A549 (cell line): Measurements from ENCODE around the gene CISD3. TPM values are rescaled to one million over a fixed set of nuclear protein-coding genes. Genes with fewer than 3 reads are reported as not detected.

Experiments used
- ATAC-seq, 2 experiments: fragments of 200-7000 bp in 1 of 2; fragments of >200 bp in 1 of 2; cut with Nextera tagmentation in 1 of 2; cut with Tn5 transposase in 1 of 2; 3 replicates each; pipeline versions ENCODE4 v1.8.0 to v1.9.1; 2018 to 2020; ENCODE audit warnings: mild to moderate bottlenecking in 1 of 2, moderate library complexity in 1 of 2
- CTCF ChIA-PET: fragments of 300-600 bp; sonication (Branson Sonifier 250); formaldehyde crosslinking; extraction: SDS; loops from one replicate; lab custom pipeline; 2021; ENCODE audit warnings: antibody characterized with exemption, inconsistent platforms; lab: Yijun Ruan, JAX
- POLR2A ChIA-PET: fragments of 350-600 bp; formaldehyde crosslinking; extraction: SDS; loops from one replicate; lab custom pipeline; 2021; ENCODE audit warnings: antibody characterized with exemption, inconsistent platforms; lab: Yijun Ruan, JAX
- DNase-seq, 2 experiments: peaks; one replicate each; pipeline versions ENCODE4 v3.0.0 to v3.0.0-alpha.2; 2011 to 2016; ENCODE audit warnings: low read depth in 1 of 2, low spot score in 1 of 2
- FAIRE-seq: peaks from 2 replicates; lab custom pipeline; 2011; peaks lifted over from hg19 to GRCh38; lab: Jason Lieb, UNC
- H3K27ac ChIP-seq, 2 experiments: fragments of >200 bp; sonication (Bioruptor Twin); formaldehyde crosslinking; 3 replicates each; pipeline ENCODE4 v1.5.1; 2016 to 2017
- H3K4me1 ChIP-seq: fragments of >200 bp; sonication (Bioruptor Twin); formaldehyde crosslinking; 3 replicates; pipeline ENCODE4 v1.6.1; 2016
- H3K4me2 ChIP-seq: fragments of >200 bp; sonication (Bioruptor Twin); formaldehyde crosslinking; 3 replicates; pipeline ENCODE4 v1.6.1; 2016
- H3K4me3 ChIP-seq: fragments of >200 bp; sonication (Bioruptor Twin); formaldehyde crosslinking; 3 replicates; pipeline ENCODE4 v1.5.1; 2016
- H3K9me3 ChIP-seq: fragments of >200 bp; sonication (Bioruptor Twin); formaldehyde crosslinking; 3 replicates; pipeline ENCODE4 v1.6.1; 2016
- CBX2 ChIP-seq: fragments of 200-600 bp; sonication (generic); IDR thresholded peaks from 2 replicates; pipeline ENCODE4 v1.6.1; 2016; ENCODE audit warnings: low read depth, mild to moderate bottlenecking, borderline replicate concordance
- CEBPB ChIP-seq, 2 experiments: fragments of >200 bp in 1 of 2; sonication (Bioruptor Twin) in 1 of 2; formaldehyde crosslinking in 1 of 2; IDR thresholded peaks; 2 replicates each; pipeline ENCODE4 v1.6.1; 2012 to 2016
- EHF ChIP-seq: fragments of 250-450 bp; sonication (Bioruptor Pico); IDR thresholded peaks from 2 replicates; pipeline ENCODE4 v1.5.0; 2020; ENCODE audit warnings: mild to moderate bottlenecking
- EHMT2 ChIP-seq: fragments of 200-600 bp; sonication (generic); IDR thresholded peaks from 2 replicates; pipeline ENCODE4 v1.6.1; 2016; ENCODE audit warnings: antibody characterized with exemption, low read depth, mild to moderate bottlenecking, moderate library complexity
- EP300 ChIP-seq, 2 experiments: fragments of >200 bp; sonication (Bioruptor Twin); formaldehyde crosslinking; IDR thresholded peaks; 2 replicates in 1 of 2; 3 replicates in 1 of 2; pipeline ENCODE4 v1.6.1; 2016 to 2017
- FOXS1 ChIP-seq: fragments of 250-450 bp; sonication (Bioruptor Pico); IDR thresholded peaks from 2 replicates; pipeline ENCODE4 v1.5.0; 2020; ENCODE audit warnings: mild to moderate bottlenecking, moderate library complexity
- HDAC2 ChIP-seq: fragments of 200-600 bp; sonication (generic); IDR thresholded peaks from 2 replicates; pipeline ENCODE4 v1.6.1; 2016
- HOXA7 ChIP-seq: fragments of 250-450 bp; sonication (Bioruptor Pico); IDR thresholded peaks from 2 replicates; pipeline ENCODE4 v1.5.0; 2020; ENCODE audit warnings: mild to moderate bottlenecking, moderate library complexity
- JUN ChIP-seq, 2 experiments: fragments of >200 bp; sonication (Bioruptor Twin); formaldehyde crosslinking; IDR thresholded peaks; 2 replicates in 1 of 2; 3 replicates in 1 of 2; pipeline ENCODE4 v1.6.1; 2016 to 2017
- MAZ ChIP-seq: fragments of 150-350 bp; IDR thresholded peaks from 2 replicates; pipeline ENCODE4 v1.6.1; 2014; ENCODE audit warnings: antibody characterized with exemption, low read depth, low read length, borderline replicate concordance
- MYC ChIP-seq: IDR thresholded peaks from 2 replicates; pipeline ENCODE4 v1.6.1; 2012; ENCODE audit warnings: mild to moderate bottlenecking, inconsistent platforms, low read length, improper control_type of control experiment, borderline replicate concordance
- NR3C1 ChIP-seq: fragments of >200 bp; sonication (Bioruptor Twin); formaldehyde crosslinking; IDR thresholded peaks from 3 replicates; pipeline ENCODE4 v1.6.1; 2017
- PHF8 ChIP-seq: fragments of 200-600 bp; sonication (generic); IDR thresholded peaks from 2 replicates; pipeline ENCODE4 v1.6.1; 2016; ENCODE audit warnings: low read depth, mild to moderate bottlenecking, antibody characterized with exemption, moderate library complexity, borderline replicate concordance
- POLR2A ChIP-seq: IDR thresholded peaks from 2 replicates; pipeline ENCODE4 v1.6.1; 2012; ENCODE audit warnings: mild to moderate bottlenecking, low read length
- POLR2AphosphoS2 ChIP-seq: conservative IDR thresholded peaks from 2 replicates; pipeline ENCODE4 v1.6.1; 2012; ENCODE audit warnings: low read length, improper control_type of control experiment, inconsistent platforms
- RAD21 ChIP-seq, 2 experiments: fragments of >200 bp in 1 of 2; sonication (Bioruptor Twin) in 1 of 2; formaldehyde crosslinking in 1 of 2; IDR thresholded peaks in 1 of 2; conservative IDR thresholded peaks in 1 of 2; 2 replicates in 1 of 2; 3 replicates in 1 of 2; pipeline ENCODE4 v1.6.1; 2012 to 2018; ENCODE audit warnings: inconsistent platforms in 1 of 2
- SMC3 ChIP-seq: fragments of >200 bp; sonication (Bioruptor Twin); formaldehyde crosslinking; IDR thresholded peaks from 3 replicates; pipeline ENCODE4 v1.6.1; 2018; ENCODE audit warnings: inconsistent platforms
- TP53 ChIP-seq: fragments of 250-450 bp; sonication (Bioruptor Pico); IDR thresholded peaks from 2 replicates; pipeline ENCODE4 v1.5.0; 2021; ENCODE audit warnings: mild to moderate bottlenecking, moderate library complexity
- ZC3H11A ChIP-seq: fragments of 450-650 bp; IDR thresholded peaks from 2 replicates; pipeline ENCODE4 v1.6.1; 2014; ENCODE audit warnings: antibody characterized with exemption, mild to moderate bottlenecking
- ZFP36 ChIP-seq: fragments of 450-650 bp; IDR thresholded peaks from 2 replicates; pipeline ENCODE4 v1.6.1; 2014; ENCODE audit warnings: borderline replicate concordance; ENCODE audit not compliant: partially characterized antibody
- ZNF302 ChIP-seq: fragments of 250-450 bp; sonication (Bioruptor Pico); IDR thresholded peaks from 2 replicates; pipeline ENCODE4 v1.9.0; 2021; ENCODE audit warnings: inconsistent platforms, mild to moderate bottlenecking, moderate library complexity
- WGBS: methylation state at CpG from one replicate; pipeline ENCODE4 v1.1.6; 2017; ENCODE audit errors: missing lambda C conversion rate; 5-methylcytosine and 5-hydroxymethylcytosine counted together
- polyA plus RNA-seq, 4 experiments: library from polyadenylated mRNA; depleted of rRNA in 3 of 4; stranded (reverse); fragments of >200 nt; fragmentation: RNase III in 1 of 4; extraction: RNeasy Plus Mini Kit Qiagen cat#74134 plus additional on column Dnase treatment in 1 of 4; gene quantifications; 2 replicates in 3 of 4; 3 replicates in 1 of 4; pipeline ENCODE4 v1.2.3, GENCODE V29; 2011 to 2017
- TF ChIP-seq, protein P1 (sequence below): fragments of 450-650 bp; IDR thresholded peaks from 2 replicates; pipeline ENCODE4 v1.6.1; 2014; ENCODE audit warnings: antibody characterized with exemption
- TF ChIP-seq, protein P2 (sequence below): fragments of 250-450 bp; sonication (Bioruptor Pico); IDR thresholded peaks from 2 replicates; pipeline ENCODE4 v1.5.0; 2020; ENCODE audit warnings: low read depth, mild to moderate bottlenecking, moderate library complexity
- TF ChIP-seq, protein P3 (sequence below): fragments of >200 bp; sonication (Bioruptor Twin); formaldehyde crosslinking; IDR thresholded peaks from 3 replicates; pipeline ENCODE4 v1.6.1; 2016
- TF ChIP-seq, protein P4 (sequence below): IDR thresholded peaks from 2 replicates; pipeline ENCODE4 v1.6.1; 2012; ENCODE audit warnings: low read depth, borderline replicate concordance
- TF ChIP-seq, protein P5 (sequence below): IDR thresholded peaks from 2 replicates; pipeline ENCODE4 v1.6.1; 2012
- TF ChIP-seq, protein P6 (sequence below): fragments of 150-350 bp; IDR thresholded peaks from 2 replicates; pipeline ENCODE4 v1.6.1; 2014; ENCODE audit warnings: low read depth, mild to moderate bottlenecking, low read length
- TF ChIP-seq, protein P7 (sequence below): fragments of 200-600 bp; sonication (generic); IDR thresholded peaks from 2 replicates; pipeline ENCODE4 v1.6.1; 2016; ENCODE audit warnings: antibody characterized with exemption, mild to moderate bottlenecking, moderate library complexity
- TF ChIP-seq, protein P8 (sequence below): fragments of >200 bp; sonication (Bioruptor Twin); formaldehyde crosslinking; IDR thresholded peaks from 2 replicates; pipeline ENCODE4 v1.6.1; 2016

Gene CISD3
- polyA plus RNA-seq, 2 of the 4 experiments (the other 2 are of a cell fraction) = 24.5 to 33.0 TPM

DNA sequence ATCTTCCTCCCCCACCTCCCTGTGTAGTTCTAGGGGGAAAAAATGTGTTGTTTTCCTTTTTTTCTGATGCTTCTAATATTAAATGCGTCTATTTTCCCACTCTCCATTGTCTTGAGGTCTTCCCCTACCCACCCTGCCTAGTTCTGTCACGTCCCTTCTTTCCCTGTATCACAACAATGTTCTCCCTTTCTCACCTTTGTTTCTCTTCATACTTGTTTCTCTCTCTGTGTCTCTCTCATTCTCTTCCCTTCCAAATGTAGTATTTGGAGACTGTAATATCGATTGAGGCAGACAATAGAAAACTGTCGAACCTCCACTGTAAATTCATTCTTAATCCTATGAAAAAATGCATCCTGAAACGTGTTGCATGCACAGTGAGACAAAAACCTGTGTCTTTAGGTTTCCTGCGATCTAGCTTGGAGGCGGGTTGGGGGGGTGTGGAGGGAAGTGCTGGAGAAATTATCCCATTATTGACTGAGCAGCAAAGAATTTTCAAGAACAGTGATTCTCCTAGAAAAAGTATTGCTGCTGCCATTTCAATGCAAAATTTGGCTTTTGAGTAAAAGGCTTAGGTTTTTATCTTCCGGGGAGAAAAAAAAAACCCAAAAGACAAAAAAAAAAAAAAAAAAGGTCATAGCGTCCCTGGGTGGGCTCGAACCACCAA, 21.1 kb downstream of the CISD3 start (continued):
- TF ChIP-seq, protein P1, sequence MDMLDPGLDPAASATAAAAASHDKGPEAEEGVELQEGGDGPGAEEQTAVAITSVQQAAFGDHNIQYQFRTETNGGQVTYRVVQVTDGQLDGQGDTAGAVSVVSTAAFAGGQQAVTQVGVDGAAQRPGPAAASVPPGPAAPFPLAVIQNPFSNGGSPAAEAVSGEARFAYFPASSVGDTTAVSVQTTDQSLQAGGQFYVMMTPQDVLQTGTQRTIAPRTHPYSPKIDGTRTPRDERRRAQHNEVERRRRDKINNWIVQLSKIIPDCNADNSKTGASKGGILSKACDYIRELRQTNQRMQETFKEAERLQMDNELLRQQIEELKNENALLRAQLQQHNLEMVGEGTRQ = no peak
- no peak for TF ChIP-seq PHF8

DNA sequence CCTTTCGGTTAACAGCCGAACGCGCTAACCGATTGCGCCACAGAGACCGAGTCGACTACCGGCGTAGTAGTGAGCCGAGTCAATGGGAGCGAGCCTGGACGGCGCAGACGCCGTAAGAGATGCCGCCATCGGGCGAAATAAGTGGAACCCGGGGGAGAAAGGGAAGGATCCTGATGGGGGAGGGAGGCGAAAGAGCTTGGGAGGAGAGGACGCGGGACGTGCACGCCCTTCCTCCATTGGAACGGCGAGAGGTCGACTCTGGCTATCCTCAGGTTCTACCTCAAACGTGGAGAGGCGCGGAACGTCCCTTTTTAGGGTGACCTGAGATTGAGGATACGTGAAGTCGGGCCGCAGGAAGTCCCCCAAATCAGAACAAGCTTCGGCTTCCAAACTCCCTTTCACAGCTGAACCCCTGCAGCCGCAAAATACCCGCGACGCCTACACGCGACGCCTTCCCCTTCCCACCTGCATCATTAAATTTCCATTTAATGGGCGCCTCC, 21.7 kb downstream of the CISD3 start:
- peak overlapping the region; percentile 82 for H3K4me2 ChIP-seq
- H3K4me1 ChIP-seq = peaks cover 23% of the 10 kb centered on the region
- DNase-seq (peak; percentile 86 to 92), ATAC-seq (peak; percentile 27 to 44), FAIRE-seq (no peak)
- ChIA-PET POLR2A (interaction anchor here (0.7 to 1.5 kb wide), 15 partner anchors 11 to 402 kb away, joined by 3 to 10 read pairs (median 4); partner anchors contain the start of genes CWC25, FBXO47, LASP1 and MLLT6), CTCF (interaction anchor here (0.7 to 2.4 kb wide), 8 partner anchors 10 to 308 kb away, joined by 3 to 33 read pairs (median 4); no protein-coding TSS in a partner anchor)
- peak overlapping the region; percentile 90 to 98 for H3K27ac ChIP-seq
- peak overlapping the region; percentile 96 for H3K4me3 ChIP-seq
- H3K9me3 ChIP-seq = no peaks in the 10 kb centered on the region
- 2% methylated on average over 44 of the region's 44 CpGs for WGBS
- TF ChIP-seq HOXA7 (CRISPR knock-in tag) (no peak), HDAC2 (no peak), POLR2A (peak; percentile 68), POLR2AphosphoS2 (no peak), RAD21 (conservative IDR thresholded peaks at IDR 0.05 in 1 of 2, IDR thresholded peaks at IDR 0.05 in 1 of 2) (no peak), MAZ (0 out of 2 replicates have a peak, but pooled peaks have one; percentile 10), PHF8 (0 out of 2 replicates have a peak, but pooled peaks have one; percentile 63), MYC (no peak), FOXS1 (CRISPR knock-in tag) (no peak), EHF (CRISPR knock-in tag) (no peak), EP300 (IDR thresholded peaks at IDR 0.05) (no peak), EHMT2 (no peak), ZNF302 (CRISPR knock-in tag) (no peak), ZFP36 (no peak), JUN (IDR thresholded peaks at IDR 0.05) (peak in 1 of 2 experiments; percentile 45; a peak in 2 of 5 replicates), NR3C1 (no peak), ZC3H11A (no peak), TP53 (no peak), SMC3 (no peak; the same call in 2 of the 3 replicates), CBX2 (no peak), CEBPB (IDR thresholded peaks at IDR 0.05) (peak; percentile 74 to 93; a peak in 3 of 4 replicates)
- TF ChIP-seq, protein P2, sequence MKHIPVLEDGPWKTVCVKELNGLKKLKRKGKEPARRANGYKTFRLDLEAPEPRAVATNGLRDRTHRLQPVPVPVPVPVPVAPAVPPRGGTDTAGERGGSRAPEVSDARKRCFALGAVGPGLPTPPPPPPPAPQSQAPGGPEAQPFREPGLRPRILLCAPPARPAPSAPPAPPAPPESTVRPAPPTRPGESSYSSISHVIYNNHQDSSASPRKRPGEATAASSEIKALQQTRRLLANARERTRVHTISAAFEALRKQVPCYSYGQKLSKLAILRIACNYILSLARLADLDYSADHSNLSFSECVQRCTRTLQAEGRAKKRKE (CRISPR knock-in tag) = no peak
- TF ChIP-seq, protein P3, sequence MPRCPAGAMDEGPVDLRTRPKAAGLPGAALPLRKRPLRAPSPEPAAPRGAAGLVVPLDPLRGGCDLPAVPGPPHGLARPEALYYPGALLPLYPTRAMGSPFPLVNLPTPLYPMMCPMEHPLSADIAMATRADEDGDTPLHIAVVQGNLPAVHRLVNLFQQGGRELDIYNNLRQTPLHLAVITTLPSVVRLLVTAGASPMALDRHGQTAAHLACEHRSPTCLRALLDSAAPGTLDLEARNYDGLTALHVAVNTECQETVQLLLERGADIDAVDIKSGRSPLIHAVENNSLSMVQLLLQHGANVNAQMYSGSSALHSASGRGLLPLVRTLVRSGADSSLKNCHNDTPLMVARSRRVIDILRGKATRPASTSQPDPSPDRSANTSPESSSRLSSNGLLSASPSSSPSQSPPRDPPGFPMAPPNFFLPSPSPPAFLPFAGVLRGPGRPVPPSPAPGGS = 0 out of 3 replicates have a peak, but pooled peaks have one; percentile 35
- TF ChIP-seq, protein P4, sequence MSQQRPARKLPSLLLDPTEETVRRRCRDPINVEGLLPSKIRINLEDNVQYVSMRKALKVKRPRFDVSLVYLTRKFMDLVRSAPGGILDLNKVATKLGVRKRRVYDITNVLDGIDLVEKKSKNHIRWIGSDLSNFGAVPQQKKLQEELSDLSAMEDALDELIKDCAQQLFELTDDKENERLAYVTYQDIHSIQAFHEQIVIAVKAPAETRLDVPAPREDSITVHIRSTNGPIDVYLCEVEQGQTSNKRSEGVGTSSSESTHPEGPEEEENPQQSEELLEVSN = no peak; the same call in 1 of the 2 replicates
- TF ChIP-seq, protein P5, sequence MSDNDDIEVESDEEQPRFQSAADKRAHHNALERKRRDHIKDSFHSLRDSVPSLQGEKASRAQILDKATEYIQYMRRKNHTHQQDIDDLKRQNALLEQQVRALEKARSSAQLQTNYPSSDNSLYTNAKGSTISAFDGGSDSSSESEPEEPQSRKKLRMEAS = no peak
- TF ChIP-seq, protein P6, sequence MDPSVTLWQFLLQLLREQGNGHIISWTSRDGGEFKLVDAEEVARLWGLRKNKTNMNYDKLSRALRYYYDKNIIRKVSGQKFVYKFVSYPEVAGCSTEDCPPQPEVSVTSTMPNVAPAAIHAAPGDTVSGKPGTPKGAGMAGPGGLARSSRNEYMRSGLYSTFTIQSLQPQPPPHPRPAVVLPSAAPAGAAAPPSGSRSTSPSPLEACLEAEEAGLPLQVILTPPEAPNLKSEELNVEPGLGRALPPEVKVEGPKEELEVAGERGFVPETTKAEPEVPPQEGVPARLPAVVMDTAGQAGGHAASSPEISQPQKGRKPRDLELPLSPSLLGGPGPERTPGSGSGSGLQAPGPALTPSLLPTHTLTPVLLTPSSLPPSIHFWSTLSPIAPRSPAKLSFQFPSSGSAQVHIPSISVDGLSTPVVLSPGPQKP = no peak
- TF ChIP-seq, protein P7, sequence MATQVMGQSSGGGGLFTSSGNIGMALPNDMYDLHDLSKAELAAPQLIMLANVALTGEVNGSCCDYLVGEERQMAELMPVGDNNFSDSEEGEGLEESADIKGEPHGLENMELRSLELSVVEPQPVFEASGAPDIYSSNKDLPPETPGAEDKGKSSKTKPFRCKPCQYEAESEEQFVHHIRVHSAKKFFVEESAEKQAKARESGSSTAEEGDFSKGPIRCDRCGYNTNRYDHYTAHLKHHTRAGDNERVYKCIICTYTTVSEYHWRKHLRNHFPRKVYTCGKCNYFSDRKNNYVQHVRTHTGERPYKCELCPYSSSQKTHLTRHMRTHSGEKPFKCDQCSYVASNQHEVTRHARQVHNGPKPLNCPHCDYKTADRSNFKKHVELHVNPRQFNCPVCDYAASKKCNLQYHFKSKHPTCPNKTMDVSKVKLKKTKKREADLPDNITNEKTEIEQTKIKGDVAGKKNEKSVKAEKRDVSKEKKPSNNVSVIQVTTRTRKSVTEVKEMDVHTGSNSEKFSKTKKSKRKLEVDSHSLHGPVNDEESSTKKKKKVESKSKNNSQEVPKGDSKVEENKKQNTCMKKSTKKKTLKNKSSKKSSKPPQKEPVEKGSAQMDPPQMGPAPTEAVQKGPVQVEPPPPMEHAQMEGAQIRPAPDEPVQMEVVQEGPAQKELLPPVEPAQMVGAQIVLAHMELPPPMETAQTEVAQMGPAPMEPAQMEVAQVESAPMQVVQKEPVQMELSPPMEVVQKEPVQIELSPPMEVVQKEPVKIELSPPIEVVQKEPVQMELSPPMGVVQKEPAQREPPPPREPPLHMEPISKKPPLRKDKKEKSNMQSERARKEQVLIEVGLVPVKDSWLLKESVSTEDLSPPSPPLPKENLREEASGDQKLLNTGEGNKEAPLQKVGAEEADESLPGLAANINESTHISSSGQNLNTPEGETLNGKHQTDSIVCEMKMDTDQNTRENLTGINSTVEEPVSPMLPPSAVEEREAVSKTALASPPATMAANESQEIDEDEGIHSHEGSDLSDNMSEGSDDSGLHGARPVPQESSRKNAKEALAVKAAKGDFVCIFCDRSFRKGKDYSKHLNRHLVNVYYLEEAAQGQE = no peak
- TF ChIP-seq, protein P8, sequence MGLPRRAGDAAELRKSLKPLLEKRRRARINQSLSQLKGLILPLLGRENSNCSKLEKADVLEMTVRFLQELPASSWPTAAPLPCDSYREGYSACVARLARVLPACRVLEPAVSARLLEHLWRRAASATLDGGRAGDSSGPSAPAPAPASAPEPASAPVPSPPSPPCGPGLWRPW = no peak
